Dendritic cell treated with granulocyte-macrophage colony-stimulating factor and Interleukin-4, amounts not matched to agents 40 ng/mL and 50 ng/mL, for 4 days (primary cell): ENCODE results near the gene EIF1AD.
"Not testable (repeated sequence)": the region's sequence is repeated elsewhere in the genome, so short reads cannot be mapped to it uniquely, and the experiment has no call there.

ENCODE experiments used
- H3K27ac Mint-ChIP-seq: one replicate; pipeline ENCODE4 v1.8.0; 2022; ENCODE audit warnings: mild to moderate bottlenecking, mixed read lengths
- H3K27me3 Mint-ChIP-seq: one replicate; pipeline ENCODE4 v1.8.0; 2022; ENCODE audit warnings: mild to moderate bottlenecking, mixed read lengths
- H3K36me3 Mint-ChIP-seq: one replicate; pipeline ENCODE4 v1.8.0; 2022; ENCODE audit warnings: low read depth, mixed read lengths
- H3K4me1 Mint-ChIP-seq: one replicate; pipeline ENCODE4 v1.8.0; 2022; ENCODE audit warnings: low read depth, mixed read lengths
- H3K4me3 Mint-ChIP-seq: one replicate; pipeline ENCODE4 v1.8.0; 2022; ENCODE audit warnings: mild to moderate bottlenecking, moderate library complexity, mixed read lengths
- H3K9me3 Mint-ChIP-seq: one replicate; pipeline ENCODE4 v1.8.0; 2022; ENCODE audit warnings: mixed read lengths
- intact Hi-C: fragments of 100-400 bp; cut with micrococcal nuclease; formaldehyde crosslinking; loops from one replicate; pipeline ENCODE4 v1.15.0; 2022

The EIF1AD gene

DNA sequence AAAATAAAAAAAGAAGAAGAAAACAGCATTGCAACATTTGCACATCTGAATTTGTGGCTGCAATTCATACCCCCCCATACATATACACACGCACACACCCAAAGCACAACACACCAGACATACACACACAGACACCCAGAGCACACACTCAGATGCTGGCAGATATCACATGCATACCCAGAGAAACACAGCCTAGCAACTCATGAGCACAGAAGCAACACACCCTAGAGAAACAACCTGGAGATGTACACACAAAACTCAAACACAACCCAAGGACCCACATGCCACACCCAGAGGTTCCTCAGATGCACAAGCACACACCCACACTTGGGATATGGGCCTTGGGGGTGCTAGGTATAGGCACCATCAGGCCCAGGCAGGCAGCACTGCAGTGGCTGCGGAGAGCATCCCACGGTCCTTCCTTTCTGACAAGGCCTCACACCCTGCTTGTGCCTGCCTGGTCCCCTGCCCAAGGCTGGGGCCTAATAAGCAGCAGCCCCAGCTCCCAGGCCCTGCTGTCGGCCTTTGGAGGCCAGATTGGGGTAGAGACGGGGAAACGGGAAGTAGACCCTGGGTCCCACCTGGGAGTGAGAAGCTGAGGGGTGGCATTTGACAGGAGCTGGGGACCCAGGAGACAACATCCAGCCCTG is 13.0 kb upstream of the EIF1AD start:
- peaks cover 30% of the 10 kb centered on the region for H3K4me1 Mint-ChIP-seq
- H3K27ac Mint-ChIP-seq: no peak overlapping the region
- no peak overlapping the region for H3K4me3 Mint-ChIP-seq
- peaks cover 17% of the 10 kb centered on the region for H3K36me3 Mint-ChIP-seq
- peaks cover 26% of the 10 kb centered on the region for H3K27me3 Mint-ChIP-seq
- no peaks in the 10 kb centered on the region for H3K9me3 Mint-ChIP-seq
- intact Hi-C loops: no loop called here

- H3K27ac Mint-ChIP-seq: peak overlapping the region; percentile 65
- no peak overlapping the region for H3K4me3 Mint-ChIP-seq
- H3K27me3 Mint-ChIP-seq: peaks cover 26% of the 10 kb centered on the region
- no peaks in the 10 kb centered on the region for H3K9me3 Mint-ChIP-seq
- intact Hi-C loops: no loop called here
- H3K36me3 Mint-ChIP-seq: peaks cover 17% of the 10 kb centered on the region
- H3K4me1 Mint-ChIP-seq: peaks cover 34% of the 10 kb centered on the region
These were observed 11.8 kb upstream of the EIF1AD start for GRCh38 chr11:66013762-66014100.

GRCh38 chr11:66012946-66013761 is 11.2 kb upstream of the EIF1AD start:
- peak overlapping the region; percentile 1 for H3K4me3 Mint-ChIP-seq
- peak overlapping the region; percentile 65 for H3K27ac Mint-ChIP-seq
- H3K27me3 Mint-ChIP-seq: peaks cover 26% of the 10 kb centered on the region
- peaks cover 40% of the 10 kb centered on the region for H3K4me1 Mint-ChIP-seq
- H3K9me3 Mint-ChIP-seq: no peaks in the 10 kb centered on the region
- intact Hi-C loops: no loop called here
- peaks cover 17% of the 10 kb centered on the region for H3K36me3 Mint-ChIP-seq

DNA sequence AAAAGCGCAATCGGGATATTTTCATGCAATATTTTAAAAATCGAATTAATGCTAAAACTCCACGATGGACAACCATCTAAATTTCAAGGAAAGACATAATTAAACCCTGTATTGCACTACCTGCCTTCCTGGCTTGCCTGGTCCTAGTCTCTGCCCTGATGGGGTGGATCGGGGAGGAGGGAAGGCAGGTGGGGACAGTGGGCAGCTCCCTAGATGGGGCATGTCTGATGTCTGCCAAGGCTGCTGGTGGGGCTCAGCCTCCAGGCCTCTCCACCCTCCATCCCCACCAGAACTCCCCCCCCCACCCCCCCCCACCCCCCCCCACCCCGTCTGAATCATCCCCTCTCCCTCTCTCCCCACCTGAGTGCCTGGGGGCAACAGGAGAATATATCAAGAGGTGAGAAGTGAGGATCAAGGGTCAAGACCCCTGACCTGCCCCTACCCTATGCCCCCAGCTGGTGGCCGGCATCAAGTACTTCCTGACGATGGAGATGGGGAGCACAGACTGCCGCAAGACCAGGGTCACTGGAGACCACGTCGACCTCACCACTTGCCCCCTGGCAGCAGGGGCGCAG is 10.5 kb upstream of the EIF1AD start:
- Mint-ChIP-seq H3K4me3 (peak overlapping the region; percentile 1), H3K27me3 (peaks cover 28% of the 10 kb centered on the region), H3K27ac (peak overlapping the region; percentile 65), H3K36me3 (peaks cover 12% of the 10 kb centered on the region), H3K4me1 (peaks cover 38% of the 10 kb centered on the region), H3K9me3 (no peaks in the 10 kb centered on the region)
- intact Hi-C loops: no loop called here

GRCh38 chr11:66011785-66012303 is 9.9 kb upstream of the EIF1AD start, which contains the start of gene CST6:
CST6 (plus strand) TSS chr11:66012008; CDS start chr11:66012045, 37 bp downstream.
- peaks cover 37% of the 10 kb centered on the region for H3K4me1 Mint-ChIP-seq
- peak within 1 kb of the TSS; percentile 65 for H3K27ac Mint-ChIP-seq
- peaks cover 30% of the 10 kb centered on the region for H3K27me3 Mint-ChIP-seq
- peak within 1 kb of the TSS; percentile 1 for H3K4me3 Mint-ChIP-seq
- intact Hi-C loops: no loop called here
- H3K9me3 Mint-ChIP-seq: no peaks in the 10 kb centered on the region
- H3K36me3 Mint-ChIP-seq: peaks cover 8% of the 10 kb centered on the region

DNA sequence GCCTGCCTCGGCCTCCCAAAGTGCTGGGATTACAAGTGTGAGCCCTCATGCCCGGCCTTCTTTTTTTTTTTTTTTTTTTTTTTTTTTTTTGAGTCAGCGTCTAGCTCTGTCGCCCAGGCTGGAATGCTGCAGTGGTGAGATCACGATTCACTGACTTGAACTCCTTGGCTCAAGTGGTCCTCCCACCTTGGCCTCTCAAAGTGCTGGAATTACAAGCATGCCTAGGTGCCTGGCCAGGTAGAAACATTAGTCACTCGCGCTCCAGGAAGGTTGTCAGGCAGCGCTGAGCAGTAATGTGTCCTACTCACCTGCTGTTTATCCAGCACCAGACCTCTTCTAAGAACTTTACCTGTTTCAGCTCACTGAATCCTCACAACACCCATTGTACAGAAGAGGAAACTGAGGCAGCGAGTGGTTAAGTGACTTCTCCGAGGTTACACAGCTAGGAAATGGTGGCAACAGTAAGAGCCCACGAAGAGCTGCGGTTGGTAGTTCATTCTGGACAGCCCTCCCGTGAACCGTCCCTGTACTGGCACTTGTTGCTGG is 9.4 kb upstream of the EIF1AD start:
- intact Hi-C loops: no loop called here
- Mint-ChIP-seq H3K4me3 (no peak overlapping the region), H3K36me3 (peaks cover 2% of the 10 kb centered on the region), H3K27me3 (peaks cover 30% of the 10 kb centered on the region), H3K27ac (no peak overlapping the region), H3K9me3 (no peaks in the 10 kb centered on the region), H3K4me1 (peaks cover 37% of the 10 kb centered on the region)

GRCh38 chr11:66010036-66010435 is 8.1 kb upstream of the EIF1AD start:
- H3K27ac Mint-ChIP-seq, H3K9me3 Mint-ChIP-seq, H3K4me3 Mint-ChIP-seq, H3K36me3 Mint-ChIP-seq, intact Hi-C loops: not testable (repeated sequence)
- Mint-ChIP-seq H3K27me3 (peaks cover 30% of the 10 kb centered on the region), H3K4me1 (peaks cover 42% of the 10 kb centered on the region)

DNA sequence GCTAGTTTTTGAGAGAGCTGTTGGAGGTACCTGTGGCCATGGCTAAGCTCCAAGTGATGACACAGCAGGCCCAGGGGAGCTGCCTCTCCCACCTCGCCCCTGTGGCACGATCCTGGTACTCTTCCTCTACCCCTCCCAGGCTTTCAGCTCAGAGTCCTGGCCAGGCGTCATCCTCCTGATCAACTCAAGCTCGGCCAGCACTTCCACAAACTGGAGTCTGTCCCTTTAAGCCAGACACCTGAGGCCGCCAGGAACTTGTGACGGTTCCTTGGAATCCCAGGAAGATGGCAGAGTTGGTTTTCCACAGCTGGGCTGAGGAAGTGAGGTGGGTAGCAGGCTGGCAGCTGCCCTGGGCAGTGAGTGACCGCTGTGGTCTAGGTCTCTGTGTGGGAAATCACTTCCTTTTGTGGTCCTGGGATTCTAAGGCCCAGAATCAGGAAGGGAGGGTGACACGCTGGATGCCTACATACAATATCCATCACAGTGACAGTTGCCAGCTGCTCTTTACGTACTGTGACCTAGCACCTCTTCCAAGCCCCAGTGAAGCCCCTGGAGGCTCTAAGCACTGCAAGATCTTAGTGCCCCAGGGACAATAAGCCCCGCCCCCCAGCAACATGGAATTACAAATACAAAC is 6.6 kb upstream of the EIF1AD start:
- Mint-ChIP-seq H3K27me3 (peaks cover 30% of the 10 kb centered on the region), H3K4me3 (no peak overlapping the region), H3K36me3 (peaks cover 24% of the 10 kb centered on the region), H3K4me1 (peaks cover 36% of the 10 kb centered on the region), H3K27ac (peak overlapping the region; percentile 55), H3K9me3 (no peaks in the 10 kb centered on the region)
- intact Hi-C loops: loop anchor here (10.0 kb wide), 1 partner anchor 56 kb away; no protein-coding TSS in a partner anchor

- Mint-ChIP-seq H3K27ac (peak overlapping the region; percentile 55), H3K4me3 (no peak overlapping the region), H3K36me3 (peaks cover 29% of the 10 kb centered on the region), H3K27me3 (peaks cover 30% of the 10 kb centered on the region), H3K9me3 (no peaks in the 10 kb centered on the region), H3K4me1 (peaks cover 36% of the 10 kb centered on the region)
- intact Hi-C loops: loop anchor here (10.0 kb wide), 1 partner anchor 57 kb away; no protein-coding TSS in a partner anchor
These were observed 6.1 kb upstream of the EIF1AD start for GRCh38 chr11:66008095-66008467.

GRCh38 chr11:66007201-66007634 is 5.3 kb upstream of the EIF1AD start:
- no peak overlapping the region for H3K27ac Mint-ChIP-seq

DNA sequence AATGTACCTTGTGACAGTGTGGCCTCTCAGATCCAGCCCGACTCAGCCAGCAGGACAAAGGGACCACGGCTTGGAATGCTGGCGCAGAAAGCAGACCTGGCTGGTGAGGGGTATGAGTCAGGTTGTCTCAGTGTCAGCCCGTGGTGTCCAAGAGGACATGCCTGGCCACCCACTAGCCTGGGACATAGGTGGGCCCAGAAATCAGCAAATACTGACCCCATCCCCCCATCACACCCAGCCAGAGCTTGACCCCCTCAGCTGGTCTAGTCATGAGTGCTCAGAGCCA is 4.9 kb upstream of the EIF1AD start:
- Mint-ChIP-seq H3K4me1 (peaks cover 34% of the 10 kb centered on the region), H3K9me3 (no peaks in the 10 kb centered on the region), H3K27ac (no peak overlapping the region), H3K4me3 (no peak overlapping the region), H3K36me3 (peaks cover 42% of the 10 kb centered on the region), H3K27me3 (peaks cover 22% of the 10 kb centered on the region)
- intact Hi-C loops: loop anchor here (10.0 kb wide), 1 partner anchor 58 kb away; no protein-coding TSS in a partner anchor

More at GRCh38 chr11:66007201-66007634, 5.3 kb upstream of the EIF1AD start:
- Mint-ChIP-seq H3K4me3 (no peak overlapping the region), H3K36me3 (peaks cover 38% of the 10 kb centered on the region), H3K4me1 (peaks cover 34% of the 10 kb centered on the region), H3K9me3 (no peaks in the 10 kb centered on the region), H3K27me3 (peaks cover 26% of the 10 kb centered on the region)
- intact Hi-C loops: loop anchor here (10.0 kb wide), 1 partner anchor 58 kb away; no protein-coding TSS in a partner anchor

DNA sequence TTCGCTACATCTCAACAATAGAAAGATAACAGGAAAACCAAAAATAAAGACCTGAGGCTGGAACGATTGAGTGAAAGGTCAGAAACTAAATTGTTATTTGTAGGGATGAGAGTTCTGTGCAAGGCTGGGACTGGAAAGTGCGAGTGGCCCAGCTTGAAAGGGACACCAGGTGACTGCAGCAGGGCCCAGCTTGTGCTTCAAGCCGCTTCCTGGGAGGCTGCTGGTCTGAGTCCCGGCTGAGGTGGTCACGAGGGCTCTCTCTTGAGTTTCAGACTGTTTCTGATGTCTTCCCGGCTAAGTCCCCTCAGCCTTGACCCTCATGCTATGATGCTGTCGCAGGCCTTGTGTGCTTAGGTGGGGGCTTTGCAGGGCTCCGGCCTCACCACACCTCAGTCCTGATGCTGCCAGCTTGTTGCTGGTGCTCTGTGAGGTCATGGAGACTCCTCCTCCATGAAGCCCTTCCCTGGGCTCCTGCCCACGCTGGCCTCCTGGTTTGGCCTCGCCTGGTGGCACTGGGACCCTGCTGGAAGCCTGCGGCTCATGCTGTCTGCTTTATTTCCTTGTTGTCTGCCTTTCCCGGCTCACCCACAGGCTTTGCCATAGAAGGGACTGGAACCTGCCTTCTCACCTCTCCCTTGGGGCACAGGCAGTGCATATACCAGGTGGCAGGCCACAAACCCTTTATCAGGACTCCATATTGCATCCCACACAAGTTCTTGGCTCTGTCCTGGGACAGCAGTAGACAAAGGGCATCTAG is 4.4 kb upstream of the EIF1AD start:
- H3K27ac Mint-ChIP-seq: no peak overlapping the region
- intact Hi-C loops: loop anchor here (10.0 kb wide), 1 partner anchor 58 kb away; no protein-coding TSS in a partner anchor
- H3K9me3 Mint-ChIP-seq: no peaks in the 10 kb centered on the region
- peaks cover 16% of the 10 kb centered on the region for H3K27me3 Mint-ChIP-seq
- H3K36me3 Mint-ChIP-seq: peaks cover 46% of the 10 kb centered on the region
- H3K4me1 Mint-ChIP-seq: peaks cover 34% of the 10 kb centered on the region
- no peak overlapping the region for H3K4me3 Mint-ChIP-seq

DNA sequence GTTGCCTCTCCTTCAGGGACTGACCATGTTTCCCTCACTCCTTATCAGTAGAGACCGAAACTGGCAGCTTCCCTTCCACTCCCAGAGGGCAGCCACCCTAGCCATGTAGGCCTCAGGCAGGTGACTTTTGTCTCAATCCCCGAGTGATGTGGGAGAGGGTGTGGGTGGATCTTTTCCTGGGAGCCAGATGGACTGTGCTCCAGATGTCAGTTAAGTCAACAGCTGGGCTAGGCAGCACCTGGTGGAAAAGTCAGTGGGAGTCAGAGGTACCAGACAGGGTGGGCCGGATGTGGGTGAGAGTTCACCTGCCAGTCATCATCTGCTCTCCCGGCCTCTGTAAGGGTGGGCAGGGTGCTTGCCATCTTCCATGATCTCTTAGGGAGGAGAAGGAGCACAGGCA is 2.2 kb upstream of the EIF1AD start:
- H3K9me3 Mint-ChIP-seq: no peaks in the 10 kb centered on the region
- H3K4me3 Mint-ChIP-seq: peak overlapping the region; percentile 4
- H3K4me1 Mint-ChIP-seq: peaks cover 46% of the 10 kb centered on the region
- no peak overlapping the region for H3K27ac Mint-ChIP-seq
- peaks cover 4% of the 10 kb centered on the region for H3K27me3 Mint-ChIP-seq
- peaks cover 59% of the 10 kb centered on the region for H3K36me3 Mint-ChIP-seq
- intact Hi-C loops: loop anchor here (10.0 kb wide), 1 partner anchor 61 kb away; no protein-coding TSS in a partner anchor
